Measurements from ENCODE around the gene APH1B.

DNA sequence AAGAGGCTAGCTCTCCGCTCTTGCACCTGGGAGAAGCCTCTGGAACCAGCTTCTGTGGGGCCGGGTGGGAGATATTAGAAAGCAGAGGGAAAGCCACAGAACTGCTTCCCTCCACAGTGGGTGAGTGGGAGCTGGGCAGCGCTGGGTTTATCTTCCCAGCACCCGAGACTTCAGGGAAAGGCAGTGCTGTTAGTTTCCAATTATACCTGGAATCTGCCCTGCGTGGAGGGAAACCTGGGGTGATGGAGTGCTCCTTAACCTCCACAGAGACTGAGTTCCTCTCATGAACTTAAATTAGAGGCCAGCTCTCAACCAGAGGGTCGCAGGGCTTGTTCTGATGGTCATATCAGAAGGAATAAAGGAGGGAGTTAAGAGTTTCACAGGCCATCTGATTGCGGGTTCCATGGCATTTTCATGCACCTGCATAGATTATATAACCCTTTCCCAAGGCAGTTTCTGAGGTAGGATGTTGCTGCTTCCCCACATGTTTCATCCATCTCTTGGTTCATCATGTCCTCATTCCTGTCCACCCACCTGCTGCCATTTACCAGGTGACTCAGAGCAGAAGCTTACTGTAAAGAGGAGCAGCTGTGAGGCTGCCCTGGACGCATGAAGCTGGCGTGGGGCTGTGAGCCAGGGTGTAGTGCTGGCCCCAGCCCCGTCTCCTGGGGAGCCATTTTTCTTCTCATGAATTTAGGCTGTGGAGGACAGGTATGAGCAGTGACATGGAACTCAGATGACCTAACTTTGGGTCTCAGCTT is 61.8 kb downstream of the APH1B start:
- TF ChIP-seq, protein P1, sequence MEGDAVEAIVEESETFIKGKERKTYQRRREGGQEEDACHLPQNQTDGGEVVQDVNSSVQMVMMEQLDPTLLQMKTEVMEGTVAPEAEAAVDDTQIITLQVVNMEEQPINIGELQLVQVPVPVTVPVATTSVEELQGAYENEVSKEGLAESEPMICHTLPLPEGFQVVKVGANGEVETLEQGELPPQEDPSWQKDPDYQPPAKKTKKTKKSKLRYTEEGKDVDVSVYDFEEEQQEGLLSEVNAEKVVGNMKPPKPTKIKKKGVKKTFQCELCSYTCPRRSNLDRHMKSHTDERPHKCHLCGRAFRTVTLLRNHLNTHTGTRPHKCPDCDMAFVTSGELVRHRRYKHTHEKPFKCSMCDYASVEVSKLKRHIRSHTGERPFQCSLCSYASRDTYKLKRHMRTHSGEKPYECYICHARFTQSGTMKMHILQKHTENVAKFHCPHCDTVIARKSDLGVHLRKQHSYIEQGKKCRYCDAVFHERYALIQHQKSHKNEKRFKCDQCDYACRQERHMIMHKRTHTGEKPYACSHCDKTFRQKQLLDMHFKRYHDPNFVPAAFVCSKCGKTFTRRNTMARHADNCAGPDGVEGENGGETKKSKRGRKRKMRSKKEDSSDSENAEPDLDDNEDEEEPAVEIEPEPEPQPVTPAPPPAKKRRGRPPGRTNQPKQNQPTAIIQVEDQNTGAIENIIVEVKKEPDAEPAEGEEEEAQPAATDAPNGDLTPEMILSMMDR (IDR thresholded peaks at IDR 0.05; ENCODE audit: low read depth, low read length), result no peak
- no peak for TF ChIP-seq EZH2phosphoT487 (IDR thresholded peaks at IDR 0.05; ENCODE audit: low read depth)

Measured in OCI-LY3 (cell line).